ENCODE results near the gene EYS. TPM values are rescaled to one million over a fixed set of nuclear protein-coding genes. Genes with fewer than 3 reads are reported as not detected.

EYS gene
- total and polyA plus RNA-seq, 4 donors, result 0.53 to 4.5 (median 2.4) TPM

DNA sequence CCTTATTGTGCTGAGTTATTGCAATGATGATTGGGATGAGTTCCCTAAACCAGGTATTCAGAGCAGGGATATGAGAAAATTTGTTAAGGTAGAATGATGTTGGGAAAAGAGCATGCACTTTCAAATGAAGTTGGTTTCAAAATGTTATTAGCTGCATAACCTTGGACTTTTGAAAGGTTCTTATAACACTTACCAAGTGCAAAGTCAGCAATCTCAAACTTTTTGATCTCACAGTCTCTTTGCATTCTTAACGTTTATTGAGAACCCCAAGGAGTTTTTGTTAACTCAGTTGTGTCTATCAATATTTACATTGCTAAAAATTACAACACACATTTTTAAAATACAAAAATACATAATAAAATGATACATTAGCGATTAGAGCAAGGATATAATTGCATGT lies 1269.0 kb downstream of the EYS start:
- no peak overlapping the region for H3K4me3 ChIP-seq (ENCODE audit: low read depth, low read length)
- H3K4me1 ChIP-seq (ENCODE audit: control insufficient read depth, insufficient read depth, low read length), result no peaks in the 10 kb centered on the region
- no peak overlapping the region for H3K27ac ChIP-seq (ENCODE audit: low read depth, low read length)
- no peak for DNase-seq (ENCODE audit: low read depth in 4 of 6, low spot score in 6 of 6)
- H3K36me3 ChIP-seq (ENCODE audit: control insufficient read depth, insufficient read depth, low read length), result no peaks in the 10 kb centered on the region
- H3K9me3 ChIP-seq (ENCODE audit: control insufficient read depth, insufficient read depth, low read length), result no peaks in the 10 kb centered on the region
- H3K27me3 ChIP-seq (ENCODE audit: control insufficient read depth, insufficient read depth, low read length), result no peaks in the 10 kb centered on the region
- WGBS (ENCODE audit: insufficient coverage), result no CpG with 5 or more reads among the region's 2 CpGs

DNA sequence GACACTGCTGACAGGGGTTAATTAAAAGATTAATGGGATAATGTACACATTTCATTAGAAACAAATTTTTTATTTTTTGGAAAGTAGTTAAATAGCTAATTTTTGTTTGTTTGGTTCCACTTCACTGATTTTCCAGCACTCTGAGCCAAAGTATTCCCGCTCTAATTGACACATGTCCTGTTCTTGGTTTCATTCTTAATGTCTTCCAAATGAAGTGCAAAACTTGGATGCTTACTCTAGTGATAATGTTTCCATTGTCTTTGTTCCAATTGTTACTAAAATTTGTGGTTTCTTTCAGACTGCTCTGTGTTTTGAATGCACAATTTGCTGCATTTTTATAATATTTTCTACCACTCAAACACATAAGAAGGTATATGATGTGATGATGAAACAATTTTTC lies 1277.1 kb downstream of the EYS start:
- Histone ChIP-seq H3K36me3 (ENCODE audit: control insufficient read depth, insufficient read depth, low read length) (no peaks in the 10 kb centered on the region), H3K4me1 (ENCODE audit: control insufficient read depth, insufficient read depth, low read length) (no peaks in the 10 kb centered on the region), H3K4me3 (ENCODE audit: low read depth, low read length) (no peak overlapping the region), H3K27ac (ENCODE audit: low read depth, low read length) (no peak overlapping the region), H3K27me3 (ENCODE audit: control insufficient read depth, insufficient read depth, low read length) (no peaks in the 10 kb centered on the region), H3K9me3 (ENCODE audit: control insufficient read depth, insufficient read depth, low read length) (no peaks in the 10 kb centered on the region)
- WGBS (ENCODE audit: insufficient coverage), result 80% methylated on average over 1 of the region's 1 CpG
- DNase-seq (ENCODE audit: low read depth in 4 of 6, low spot score in 6 of 6), result no peak

DNA sequence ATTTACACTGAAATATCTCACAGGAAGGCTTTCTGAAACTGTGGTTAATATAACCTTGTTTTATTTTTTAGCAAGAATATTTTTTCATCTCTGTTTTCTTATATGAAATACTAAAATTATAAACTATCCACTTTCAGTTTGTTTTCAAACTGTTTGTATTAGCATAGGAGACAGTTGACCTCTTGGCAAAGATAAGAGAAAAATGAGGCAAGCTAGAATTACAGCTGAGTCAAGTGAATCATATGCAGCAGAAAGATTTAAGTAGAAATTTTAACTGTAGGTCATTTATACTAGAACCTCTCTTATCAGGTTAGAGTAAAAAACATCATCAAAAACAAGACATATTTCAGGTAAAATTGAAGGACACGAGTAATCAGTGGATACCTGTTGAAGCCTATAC lies 1278.8 kb downstream of the EYS start:
- Histone ChIP-seq H3K9me3 (ENCODE audit: control insufficient read depth, insufficient read depth, low read length) (no peaks in the 10 kb centered on the region), H3K27me3 (ENCODE audit: control insufficient read depth, insufficient read depth, low read length) (no peaks in the 10 kb centered on the region), H3K4me3 (ENCODE audit: low read depth, low read length) (no peak overlapping the region), H3K36me3 (ENCODE audit: control insufficient read depth, insufficient read depth, low read length) (no peaks in the 10 kb centered on the region), H3K4me1 (ENCODE audit: control insufficient read depth, insufficient read depth, low read length) (no peaks in the 10 kb centered on the region), H3K27ac (ENCODE audit: low read depth, low read length) (no peak overlapping the region)
- WGBS (ENCODE audit: insufficient coverage), result no CpG with 5 or more reads among the region's 1 CpG
- no peak for DNase-seq (ENCODE audit: low read depth in 4 of 6, low spot score in 6 of 6)

DNA sequence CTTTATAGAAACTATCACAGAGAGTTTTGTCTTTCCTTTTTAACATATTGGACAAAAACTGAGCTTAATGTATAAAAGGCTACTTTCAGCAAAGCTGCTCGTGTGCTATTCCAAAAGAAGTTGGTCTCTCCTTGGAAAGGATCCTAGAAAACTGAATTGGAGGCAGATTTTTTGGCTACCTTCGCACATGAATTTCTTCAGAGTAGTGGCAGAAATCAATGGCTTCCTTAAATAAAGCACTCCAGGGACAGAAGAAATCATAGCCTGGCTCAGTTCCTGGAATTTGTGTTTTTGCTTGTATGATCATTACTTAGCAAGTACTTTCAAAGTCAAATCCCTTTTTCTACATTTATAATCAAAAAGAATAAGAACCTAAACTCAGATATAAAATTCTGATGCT lies 1291.1 kb downstream of the EYS start:
- H3K27me3 ChIP-seq (ENCODE audit: control insufficient read depth, insufficient read depth, low read length), result no peaks in the 10 kb centered on the region
- WGBS (ENCODE audit: insufficient coverage), result 17% methylated on average over 2 of the region's 2 CpGs
- H3K27ac ChIP-seq (ENCODE audit: low read depth, low read length), result no peak overlapping the region
- H3K4me3 ChIP-seq (ENCODE audit: low read depth, low read length), result no peak overlapping the region
- no peaks in the 10 kb centered on the region for H3K4me1 ChIP-seq (ENCODE audit: control insufficient read depth, insufficient read depth, low read length)
- H3K36me3 ChIP-seq (ENCODE audit: control insufficient read depth, insufficient read depth, low read length), result no peaks in the 10 kb centered on the region
- H3K9me3 ChIP-seq (ENCODE audit: control insufficient read depth, insufficient read depth, low read length), result no peaks in the 10 kb centered on the region
- DNase-seq (ENCODE audit: low read depth in 4 of 6, low spot score in 6 of 6), result peak in 4 of 6 donors; percentile 7 to 94 (median 44)

DNA sequence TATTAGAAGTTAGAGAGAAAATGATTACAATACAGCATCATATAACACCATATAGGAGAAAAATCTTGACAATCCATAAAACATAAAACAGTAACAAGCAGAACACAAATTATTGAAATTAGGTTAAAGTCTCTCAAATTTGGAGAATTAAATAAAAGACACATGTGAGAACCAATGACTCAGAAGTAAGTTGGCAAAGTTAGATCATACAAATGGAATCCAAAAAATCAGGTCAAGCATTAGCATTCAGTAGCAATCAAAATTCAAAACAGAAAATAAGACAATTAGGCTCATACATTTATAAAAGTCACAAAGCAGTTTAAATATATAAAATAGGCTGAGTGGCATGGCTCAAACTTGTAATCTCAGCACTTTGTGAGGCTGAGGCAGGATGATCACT lies 1295.8 kb downstream of the EYS start:
- no peak overlapping the region for H3K27ac ChIP-seq (ENCODE audit: low read depth, low read length)
- no peak overlapping the region for H3K4me3 ChIP-seq (ENCODE audit: low read depth, low read length)
- H3K36me3 ChIP-seq (ENCODE audit: control insufficient read depth, insufficient read depth, low read length), result no peaks in the 10 kb centered on the region
- no peaks in the 10 kb centered on the region for H3K27me3 ChIP-seq (ENCODE audit: control insufficient read depth, insufficient read depth, low read length)
- DNase-seq (ENCODE audit: low read depth in 4 of 6, low spot score in 6 of 6), result no peak
- H3K9me3 ChIP-seq (ENCODE audit: control insufficient read depth, insufficient read depth, low read length), result no peaks in the 10 kb centered on the region
- H3K4me1 ChIP-seq (ENCODE audit: control insufficient read depth, insufficient read depth, low read length), result no peaks in the 10 kb centered on the region

DNA sequence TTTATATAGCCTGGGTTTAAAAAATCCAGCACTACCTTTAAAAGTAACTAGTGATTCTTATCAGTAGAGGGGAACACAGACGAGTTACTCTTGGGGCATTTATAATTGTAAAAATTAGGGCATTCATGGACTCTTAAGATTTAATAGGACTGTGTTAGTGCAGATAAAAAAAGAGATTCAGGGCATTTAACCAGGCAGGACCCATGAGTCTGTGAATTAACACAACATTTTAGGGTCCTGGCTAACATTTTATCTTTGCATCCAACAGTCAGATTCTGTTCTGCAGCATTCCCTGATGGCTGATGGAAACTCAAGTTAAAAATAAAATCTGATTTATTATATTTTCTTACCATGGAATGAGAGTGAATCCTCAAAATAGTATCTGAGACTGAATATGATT lies 1297.1 kb downstream of the EYS start:
- WGBS (ENCODE audit: insufficient coverage), result 100% methylated on average over 1 of the region's 1 CpG
- DNase-seq (ENCODE audit: low read depth in 4 of 6, low spot score in 6 of 6), result peak in 1 of 6 donors; percentile 14
- H3K27me3 ChIP-seq (ENCODE audit: control insufficient read depth, insufficient read depth, low read length), result no peaks in the 10 kb centered on the region
- no peaks in the 10 kb centered on the region for H3K9me3 ChIP-seq (ENCODE audit: control insufficient read depth, insufficient read depth, low read length)
- no peaks in the 10 kb centered on the region for H3K4me1 ChIP-seq (ENCODE audit: control insufficient read depth, insufficient read depth, low read length)
- H3K36me3 ChIP-seq (ENCODE audit: control insufficient read depth, insufficient read depth, low read length), result no peaks in the 10 kb centered on the region
- H3K4me3 ChIP-seq (ENCODE audit: low read depth, low read length), result no peak overlapping the region
- no peak overlapping the region for H3K27ac ChIP-seq (ENCODE audit: low read depth, low read length)

DNA sequence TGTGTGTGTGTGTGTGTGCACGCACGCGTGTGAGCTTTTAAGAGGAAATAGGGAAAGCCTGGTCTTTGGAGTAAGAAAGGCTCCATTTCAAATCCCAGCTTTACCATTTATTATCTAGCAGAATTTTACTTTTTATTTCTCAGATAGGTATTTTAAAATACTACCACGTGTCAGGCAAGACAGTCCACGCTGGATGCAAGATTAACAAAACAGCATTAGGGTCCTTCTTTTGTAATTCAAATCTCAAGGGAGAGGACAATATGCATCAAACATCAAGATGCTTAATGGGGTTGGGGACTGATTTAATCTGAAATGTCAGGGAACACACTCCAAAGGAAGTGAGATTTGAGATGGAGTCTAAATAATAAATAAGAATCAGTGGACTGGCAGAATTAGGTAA lies 1302.6 kb downstream of the EYS start:
- WGBS (ENCODE audit: insufficient coverage), result no CpG with 5 or more reads among the region's 5 CpGs

DNA sequence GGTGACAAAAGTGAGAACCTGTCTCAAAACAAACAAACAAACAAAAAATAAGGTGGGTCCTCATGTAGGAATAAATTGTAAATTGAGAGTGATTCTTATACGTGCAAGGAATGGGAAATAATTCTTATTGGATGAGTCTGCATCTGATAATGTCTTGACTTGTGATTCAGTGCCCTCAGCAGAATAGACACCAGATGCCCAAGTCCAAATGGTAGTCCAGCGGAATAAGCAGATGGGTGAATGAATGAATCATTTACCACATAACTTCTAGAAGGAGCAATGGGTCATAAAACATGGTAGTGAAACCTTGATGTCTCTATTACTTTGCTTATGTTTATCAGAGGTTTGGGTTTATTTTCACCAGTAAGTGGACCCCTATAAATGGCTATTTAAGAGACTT lies 1323.7 kb downstream of the EYS start:
- Histone ChIP-seq H3K27me3 (ENCODE audit: control insufficient read depth, insufficient read depth, low read length) (no peaks in the 10 kb centered on the region), H3K4me1 (ENCODE audit: control insufficient read depth, insufficient read depth, low read length) (no peaks in the 10 kb centered on the region), H3K36me3 (ENCODE audit: control insufficient read depth, insufficient read depth, low read length) (no peaks in the 10 kb centered on the region), H3K9me3 (ENCODE audit: control insufficient read depth, insufficient read depth, low read length) (no peaks in the 10 kb centered on the region), H3K27ac (ENCODE audit: low read depth, low read length) (no peak overlapping the region), H3K4me3 (ENCODE audit: low read depth, low read length) (no peak overlapping the region)
- WGBS (ENCODE audit: insufficient coverage), result 33% methylated on average over 1 of the region's 2 CpGs
- no peak for DNase-seq (ENCODE audit: low read depth in 4 of 6, low spot score in 6 of 6)

More for the DNA sequence above, 1302.6 kb downstream of the EYS start:
- Histone ChIP-seq H3K27ac (ENCODE audit: low read depth, low read length) (no peak overlapping the region), H3K36me3 (ENCODE audit: control insufficient read depth, insufficient read depth, low read length) (no peaks in the 10 kb centered on the region), H3K27me3 (ENCODE audit: control insufficient read depth, insufficient read depth, low read length) (no peaks in the 10 kb centered on the region), H3K4me3 (ENCODE audit: low read depth, low read length) (no peak overlapping the region), H3K9me3 (ENCODE audit: control insufficient read depth, insufficient read depth, low read length) (no peaks in the 10 kb centered on the region), H3K4me1 (ENCODE audit: control insufficient read depth, insufficient read depth, low read length) (no peaks in the 10 kb centered on the region)
- DNase-seq (ENCODE audit: low read depth in 4 of 6, low spot score in 6 of 6), result no peak

DNA sequence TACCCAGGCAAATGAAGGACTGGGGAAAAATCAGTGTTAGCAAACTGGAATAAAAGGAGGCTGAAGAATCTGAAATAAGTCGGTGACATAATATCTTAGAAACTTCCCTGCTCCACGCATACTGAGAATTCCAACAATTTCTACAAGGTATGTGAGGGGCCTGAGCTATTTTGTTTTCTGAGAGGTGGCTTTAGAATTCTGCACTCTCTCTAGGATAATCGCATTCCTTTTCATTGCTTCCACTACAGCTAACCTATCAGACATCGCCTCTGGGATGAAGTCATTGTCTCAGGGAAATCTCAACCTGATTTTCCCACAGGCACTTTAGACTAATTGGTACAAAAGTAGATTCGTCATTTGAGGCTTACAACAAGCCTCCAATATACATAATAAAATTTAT lies 1330.6 kb downstream of the EYS start:
- Histone ChIP-seq H3K27ac (ENCODE audit: low read depth, low read length) (no peak overlapping the region), H3K9me3 (ENCODE audit: control insufficient read depth, insufficient read depth, low read length) (no peaks in the 10 kb centered on the region), H3K27me3 (ENCODE audit: control insufficient read depth, insufficient read depth, low read length) (no peaks in the 10 kb centered on the region), H3K36me3 (ENCODE audit: control insufficient read depth, insufficient read depth, low read length) (no peaks in the 10 kb centered on the region), H3K4me1 (ENCODE audit: control insufficient read depth, insufficient read depth, low read length) (no peaks in the 10 kb centered on the region), H3K4me3 (ENCODE audit: low read depth, low read length) (no peak overlapping the region)
- WGBS (ENCODE audit: insufficient coverage), result no CpG with 5 or more reads among the region's 5 CpGs
- no peak for DNase-seq (ENCODE audit: low read depth in 4 of 6, low spot score in 6 of 6)

DNA sequence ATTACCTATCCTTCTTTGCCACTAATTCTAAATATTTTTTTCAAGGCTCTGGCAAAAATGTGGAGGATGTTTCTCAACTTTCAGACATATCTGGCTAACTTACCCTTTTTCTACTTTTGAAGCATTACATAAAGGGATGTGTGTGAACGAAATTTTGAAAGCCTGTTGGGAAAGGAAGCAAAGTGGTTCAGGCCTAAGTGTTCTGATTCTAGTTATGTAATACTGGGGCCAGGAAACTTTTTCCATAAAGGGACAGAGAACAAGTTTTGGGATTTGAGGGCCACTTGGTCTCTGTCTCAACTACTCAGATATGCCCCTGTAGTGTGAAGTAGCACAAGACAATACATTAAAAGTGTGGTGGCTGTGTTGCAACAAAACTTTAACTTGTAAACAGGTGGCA lies 1349.6 kb downstream of the EYS start:
- Histone ChIP-seq H3K27me3 (ENCODE audit: control insufficient read depth, insufficient read depth, low read length) (no peaks in the 10 kb centered on the region), H3K27ac (ENCODE audit: low read depth, low read length) (no peak overlapping the region), H3K36me3 (ENCODE audit: control insufficient read depth, insufficient read depth, low read length) (no peaks in the 10 kb centered on the region), H3K9me3 (ENCODE audit: control insufficient read depth, insufficient read depth, low read length) (no peaks in the 10 kb centered on the region), H3K4me1 (ENCODE audit: control insufficient read depth, insufficient read depth, low read length) (no peaks in the 10 kb centered on the region), H3K4me3 (ENCODE audit: low read depth, low read length) (no peak overlapping the region)
- 83% methylated on average over 1 of the region's 1 CpG for WGBS (ENCODE audit: insufficient coverage)
- no peak for DNase-seq (ENCODE audit: low read depth in 4 of 6, low spot score in 6 of 6)

All from spinal cord (tissue), 10 donors.